HEK293 (cell line): ENCODE results near the gene ZNF385D.

ENCODE experiments used
- CTCF ChIA-PET: fragments of 350-600 bp; formaldehyde crosslinking; extraction: SDS; loops from one replicate; lab custom pipeline; 2021; ENCODE audit warnings: antibody characterized with exemption; lab: Yijun Ruan, JAX
- POLR2A ChIA-PET: fragments of 300-600 bp; formaldehyde crosslinking; extraction: SDS; loops from one replicate; lab custom pipeline; 2020; ENCODE audit warnings: antibody characterized with exemption, inconsistent platforms; lab: Yijun Ruan, JAX
- H3K27ac ChIP-seq: fragments of 200-500 bp; sonication (Bioruptor generic); 2 replicates; pipeline ENCODE4 v1.5.1; 2014; ENCODE audit warnings: low read depth, low read length, control low read depth, inconsistent platforms; ENCODE audit errors: extremely low read depth
- H3K36me3 ChIP-seq, 2 experiments: fragments of 200-500 bp in 1 of 2; sonication (Bioruptor generic) in 1 of 2; 1 replicate in 1 of 2; 2 replicates in 1 of 2; pipeline ENCODE4 v1.5.1; 2014 to 2017; ENCODE audit warnings: inconsistent platforms in 2 of 2, low read length in 2 of 2; ENCODE audit not compliant: control insufficient read depth in 2 of 2, insufficient read depth in 1 of 2
- H3K4me1 ChIP-seq: fragments of 200-500 bp; sonication (Bioruptor generic); 2 replicates; pipeline ENCODE4 v1.5.1; 2014; ENCODE audit warnings: mild to moderate bottlenecking, low read length, inconsistent platforms; ENCODE audit not compliant: control insufficient read depth, insufficient read depth
- H3K4me3 ChIP-seq: 2 replicates; pipeline ENCODE4 v1.5.1; 2011; ENCODE audit warnings: low read depth, mild to moderate bottlenecking, control low read depth, low read length, moderate library complexity
- H3K9me3 ChIP-seq: fragments of 200-500 bp; sonication (Bioruptor generic); 2 replicates; pipeline ENCODE4 v1.5.1; 2014; ENCODE audit warnings: low read depth, low read length, inconsistent platforms; ENCODE audit not compliant: control insufficient read depth, insufficient read depth
- HOXC10 ChIP-seq: sonication (generic); formaldehyde crosslinking; IDR thresholded peaks from 2 replicates; pipeline ENCODE4 v1.8.1; 2023; ENCODE audit warnings: mild to moderate bottlenecking, missing genetic modification reagents
- KLF16 ChIP-seq: fragments of 450-650 bp; formaldehyde crosslinking; IDR thresholded peaks from 2 replicates; pipeline ENCODE4 v1.5.1; 2017; ENCODE audit warnings: missing biosample characterization, missing genetic modification characterization
- MEIS1 ChIP-seq: sonication (generic); formaldehyde crosslinking; IDR thresholded peaks from 2 replicates; pipeline ENCODE4 v1.8.1; 2022; ENCODE audit warnings: missing genetic modification reagents, mild to moderate bottlenecking, borderline replicate concordance
- MZF1 ChIP-seq: fragments of 450-650 bp; formaldehyde crosslinking; IDR thresholded peaks from 2 replicates; pipeline ENCODE4 v1.5.1; 2017; ENCODE audit warnings: missing biosample characterization, missing genetic modification characterization, borderline replicate concordance
- PRDM1 ChIP-seq: fragments of 450-650 bp; formaldehyde crosslinking; IDR thresholded peaks from 2 replicates; pipeline ENCODE4; 2016; ENCODE audit warnings: missing biosample characterization, missing genetic modification characterization
- SCRT2 ChIP-seq: fragments of 450-650 bp; formaldehyde crosslinking; IDR thresholded peaks from 2 replicates; pipeline ENCODE4 v1.5.1; 2016; ENCODE audit warnings: missing biosample characterization, missing genetic modification characterization
- TCF7L2 ChIP-seq: IDR thresholded peaks from 2 replicates; pipeline ENCODE4 v1.6.1; 2011; ENCODE audit warnings: low read depth, mild to moderate bottlenecking, inconsistent platforms, low read length, moderate library complexity, borderline replicate concordance
- WT1 ChIP-seq: fragments of 450-650 bp; formaldehyde crosslinking; IDR thresholded peaks from 2 replicates; pipeline ENCODE4 v1.5.1; 2016; ENCODE audit warnings: missing biosample characterization, missing genetic modification characterization
- ZBTB17 ChIP-seq: fragments of 450-650 bp; formaldehyde crosslinking; IDR thresholded peaks from 2 replicates; pipeline ENCODE4 v1.5.1; 2016; ENCODE audit warnings: missing biosample characterization, missing genetic modification characterization
- ZBTB7A ChIP-seq: fragments of 450-650 bp; formaldehyde crosslinking; IDR thresholded peaks from 2 replicates; pipeline ENCODE4 v1.5.1; 2016; ENCODE audit warnings: low read depth, missing biosample characterization, missing genetic modification characterization
- ZNF10 ChIP-seq: fragments of 450-650 bp; formaldehyde crosslinking; IDR thresholded peaks from 2 replicates; pipeline ENCODE4 v1.5.1; 2017; ENCODE audit warnings: missing biosample characterization, missing genetic modification characterization
- ZNF112 ChIP-seq: fragments of 450-650 bp; formaldehyde crosslinking; IDR thresholded peaks from 2 replicates; pipeline ENCODE4 v1.5.0; 2017; ENCODE audit warnings: missing biosample characterization, missing genetic modification characterization
- ZNF184 ChIP-seq: fragments of 450-650 bp; IDR thresholded peaks from 2 replicates; pipeline ENCODE4 v1.5.1; 2018; ENCODE audit warnings: missing biosample characterization, mild to moderate bottlenecking, missing genetic modification characterization
- ZNF202 ChIP-seq: fragments of 450-650 bp; formaldehyde crosslinking; IDR thresholded peaks from 2 replicates; pipeline ENCODE4 v1.5.1; 2016; ENCODE audit warnings: missing biosample characterization, missing genetic modification characterization, borderline replicate concordance
- ZNF221 ChIP-seq: fragments of 450-650 bp; formaldehyde crosslinking; IDR thresholded peaks from 2 replicates; pipeline ENCODE4 v1.5.1; 2017; ENCODE audit warnings: missing biosample characterization, missing genetic modification characterization, borderline replicate concordance
- ZNF311 ChIP-seq: fragments of 450-650 bp; formaldehyde crosslinking; IDR thresholded peaks from 2 replicates; pipeline ENCODE4 v1.5.1; 2017; ENCODE audit warnings: missing biosample characterization, missing genetic modification characterization, borderline replicate concordance
- ZNF354C ChIP-seq: fragments of 450-650 bp; formaldehyde crosslinking; IDR thresholded peaks from 2 replicates; pipeline ENCODE4 v1.5.1; 2016; ENCODE audit warnings: missing biosample characterization, missing genetic modification characterization, low read depth, borderline replicate concordance
- ZNF596 ChIP-seq: fragments of 450-650 bp; IDR thresholded peaks from 2 replicates; pipeline ENCODE4 v1.5.0; 2018; ENCODE audit warnings: missing biosample characterization, mild to moderate bottlenecking, missing genetic modification characterization, moderate library complexity
- ZNF610 ChIP-seq: fragments of 450-650 bp; formaldehyde crosslinking; IDR thresholded peaks from 2 replicates; pipeline ENCODE4 v1.5.1; 2016; ENCODE audit warnings: missing biosample characterization, missing genetic modification characterization, borderline replicate concordance
- ZNF621 ChIP-seq: fragments of 450-650 bp; formaldehyde crosslinking; IDR thresholded peaks from 2 replicates; pipeline ENCODE4 v1.5.1; 2017; ENCODE audit warnings: missing biosample characterization, missing genetic modification characterization
- TF ChIP-seq, protein P1 (sequence below): fragments of 450-650 bp; formaldehyde crosslinking; IDR thresholded peaks from 2 replicates; pipeline ENCODE4; 2016; ENCODE audit warnings: missing biosample characterization, missing genetic modification characterization
- TF ChIP-seq, protein P2 (sequence below): fragments of 450-650 bp; formaldehyde crosslinking; IDR thresholded peaks from 2 replicates; pipeline ENCODE4 v1.5.1; 2017; ENCODE audit warnings: missing biosample characterization, missing genetic modification characterization
- TF ChIP-seq, protein P3 (sequence below): fragments of 450-650 bp; formaldehyde crosslinking; IDR thresholded peaks from 2 replicates; pipeline ENCODE4 v1.5.1; 2016; ENCODE audit warnings: missing biosample characterization, missing genetic modification characterization
- TF ChIP-seq, protein P4 (sequence below): fragments of 450-650 bp; formaldehyde crosslinking; IDR thresholded peaks from 2 replicates; pipeline ENCODE4 v1.5.1; 2016; ENCODE audit warnings: missing biosample characterization, missing genetic modification characterization

Gene ZNF385D

DNA sequence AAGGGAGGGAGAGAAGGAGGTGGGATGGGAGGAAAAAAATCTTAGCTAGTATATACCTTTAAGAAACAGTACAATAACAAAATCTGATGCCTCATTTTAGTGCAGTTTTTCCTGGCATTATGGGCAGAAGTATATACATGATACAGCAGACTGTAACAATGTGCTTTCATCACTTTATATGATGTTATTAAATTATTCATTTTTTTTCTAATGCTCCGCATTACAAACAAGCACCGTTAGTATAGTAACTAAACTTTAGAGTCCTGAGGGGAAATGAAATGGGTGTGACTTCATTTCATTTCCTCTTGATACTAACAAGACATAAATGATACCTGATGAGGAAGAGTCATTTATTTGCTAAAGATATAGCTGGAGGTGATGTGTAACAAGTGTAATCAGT, 325.3 kb downstream of the ZNF385D start (continued):
- TF ChIP-seq, protein P1, sequence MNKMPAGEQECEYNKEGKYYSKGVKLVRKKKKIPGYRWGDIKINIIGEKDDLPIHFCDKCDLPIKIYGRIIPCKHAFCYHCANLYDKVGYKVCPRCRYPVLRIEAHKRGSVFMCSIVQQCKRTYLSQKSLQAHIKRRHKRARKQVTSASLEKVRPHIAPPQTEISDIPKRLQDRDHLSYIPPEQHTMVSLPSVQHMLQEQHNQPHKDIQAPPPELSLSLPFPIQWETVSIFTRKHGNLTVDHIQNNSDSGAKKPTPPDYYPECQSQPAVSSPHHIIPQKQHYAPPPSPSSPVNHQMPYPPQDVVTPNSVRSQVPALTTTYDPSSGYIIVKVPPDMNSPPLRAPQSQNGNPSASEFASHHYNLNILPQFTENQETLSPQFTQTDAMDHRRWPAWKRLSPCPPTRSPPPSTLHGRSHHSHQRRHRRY (tag by site-specific recombination) = no peak
- TF ChIP-seq, protein P2, sequence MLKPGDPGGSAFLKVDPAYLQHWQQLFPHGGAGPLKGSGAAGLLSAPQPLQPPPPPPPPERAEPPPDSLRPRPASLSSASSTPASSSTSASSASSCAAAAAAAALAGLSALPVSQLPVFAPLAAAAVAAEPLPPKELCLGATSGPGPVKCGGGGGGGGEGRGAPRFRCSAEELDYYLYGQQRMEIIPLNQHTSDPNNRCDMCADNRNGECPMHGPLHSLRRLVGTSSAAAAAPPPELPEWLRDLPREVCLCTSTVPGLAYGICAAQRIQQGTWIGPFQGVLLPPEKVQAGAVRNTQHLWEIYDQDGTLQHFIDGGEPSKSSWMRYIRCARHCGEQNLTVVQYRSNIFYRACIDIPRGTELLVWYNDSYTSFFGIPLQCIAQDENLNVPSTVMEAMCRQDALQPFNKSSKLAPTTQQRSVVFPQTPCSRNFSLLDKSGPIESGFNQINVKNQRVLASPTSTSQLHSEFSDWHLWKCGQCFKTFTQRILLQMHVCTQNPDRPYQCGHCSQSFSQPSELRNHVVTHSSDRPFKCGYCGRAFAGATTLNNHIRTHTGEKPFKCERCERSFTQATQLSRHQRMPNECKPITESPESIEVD = no peak
- TF ChIP-seq ZNF184 = no peak
- TF ChIP-seq ZNF112 (tag by site-specific recombination) = no peak
- TF ChIP-seq TCF7L2 = no peak
- TF ChIP-seq ZBTB7A (tag by site-specific recombination) = no peak

DNA sequence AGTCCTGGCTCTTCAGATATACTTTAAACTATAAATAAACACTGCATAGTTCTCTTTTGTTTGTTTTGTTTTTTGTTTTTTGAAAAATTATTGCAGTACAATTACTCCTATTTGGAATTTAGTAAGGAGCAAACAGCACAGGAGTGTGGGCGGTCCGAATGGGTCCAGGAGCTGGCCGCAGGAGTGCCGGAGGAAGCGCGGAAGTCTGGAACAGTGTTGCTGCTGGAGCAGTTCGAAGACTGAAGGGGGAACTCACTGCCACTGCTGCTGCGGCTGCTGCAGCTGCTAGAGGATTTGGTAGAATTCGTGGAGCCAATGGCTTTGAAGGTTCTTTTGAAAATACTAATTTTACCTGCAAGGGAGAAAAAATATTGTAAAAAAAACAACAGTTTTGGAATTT, 329.9 kb downstream of the ZNF385D start:
- Histone ChIP-seq H3K4me3 (no peak overlapping the region), H3K36me3 (no peaks in the 10 kb centered on the region), H3K4me1 (no peaks in the 10 kb centered on the region), H3K27ac (no peak overlapping the region), H3K9me3 (no peaks in the 10 kb centered on the region)
- ChIA-PET CTCF (no interaction called here), POLR2A (no interaction called here)
- no peak for TF ChIP-seq ZNF354C (tag by site-specific recombination)
- TF ChIP-seq ZNF202 (tag by site-specific recombination) = no peak
- no peak for TF ChIP-seq ZNF610 (tag by site-specific recombination)
- no peak for TF ChIP-seq ZNF311 (tag by site-specific recombination)
- no peak for TF ChIP-seq ZBTB17
- TF ChIP-seq WT1 (tag by site-specific recombination) = no peak
- TF ChIP-seq ZNF621 (tag by site-specific recombination) = no peak

DNA sequence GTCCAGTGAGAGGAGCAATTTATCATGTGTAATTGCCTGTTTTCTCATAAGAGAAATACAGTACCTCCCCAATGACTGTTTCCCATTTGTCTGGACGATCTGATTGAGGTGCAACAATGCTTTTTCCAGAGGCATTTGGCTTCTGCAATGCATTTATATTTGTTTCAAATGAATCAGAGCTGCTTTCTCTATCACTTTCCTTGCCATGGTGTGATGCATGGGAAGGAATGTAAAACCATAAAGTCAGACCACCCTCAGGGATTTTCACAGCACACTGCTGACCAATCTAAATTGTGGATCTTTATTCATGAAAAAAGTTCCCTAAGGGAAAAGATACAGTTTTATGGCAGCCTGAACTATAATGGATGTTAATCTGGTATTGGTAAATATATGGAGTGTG, 333.0 kb downstream of the ZNF385D start:
- no peaks in the 10 kb centered on the region for H3K9me3 ChIP-seq
- CTCF ChIA-PET = no interaction called here
- TF ChIP-seq MEIS1 (no peak), PRDM1 (tag by site-specific recombination) (no peak), ZNF10 (tag by site-specific recombination) (no peak), KLF16 (no peak), ZNF221 (tag by site-specific recombination) (no peak), SCRT2 (tag by site-specific recombination) (no peak), ZNF596 (tag by site-specific recombination) (no peak), HOXC10 (CRISPR knock-in tag) (no peak), MZF1 (tag by site-specific recombination) (no peak)
- TF ChIP-seq, protein P3, sequence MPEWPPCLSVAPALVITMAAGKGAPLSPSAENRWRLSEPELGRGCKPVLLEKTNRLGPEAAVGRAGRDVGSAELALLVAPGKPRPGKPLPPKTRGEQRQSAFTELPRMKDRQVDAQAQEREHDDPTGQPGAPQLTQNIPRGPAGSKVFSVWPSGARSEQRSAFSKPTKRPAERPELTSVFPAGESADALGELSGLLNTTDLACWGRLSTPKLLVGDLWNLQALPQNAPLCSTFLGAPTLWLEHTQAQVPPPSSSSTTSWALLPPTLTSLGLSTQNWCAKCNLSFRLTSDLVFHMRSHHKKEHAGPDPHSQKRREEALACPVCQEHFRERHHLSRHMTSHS = no peak
- TF ChIP-seq, protein P4, sequence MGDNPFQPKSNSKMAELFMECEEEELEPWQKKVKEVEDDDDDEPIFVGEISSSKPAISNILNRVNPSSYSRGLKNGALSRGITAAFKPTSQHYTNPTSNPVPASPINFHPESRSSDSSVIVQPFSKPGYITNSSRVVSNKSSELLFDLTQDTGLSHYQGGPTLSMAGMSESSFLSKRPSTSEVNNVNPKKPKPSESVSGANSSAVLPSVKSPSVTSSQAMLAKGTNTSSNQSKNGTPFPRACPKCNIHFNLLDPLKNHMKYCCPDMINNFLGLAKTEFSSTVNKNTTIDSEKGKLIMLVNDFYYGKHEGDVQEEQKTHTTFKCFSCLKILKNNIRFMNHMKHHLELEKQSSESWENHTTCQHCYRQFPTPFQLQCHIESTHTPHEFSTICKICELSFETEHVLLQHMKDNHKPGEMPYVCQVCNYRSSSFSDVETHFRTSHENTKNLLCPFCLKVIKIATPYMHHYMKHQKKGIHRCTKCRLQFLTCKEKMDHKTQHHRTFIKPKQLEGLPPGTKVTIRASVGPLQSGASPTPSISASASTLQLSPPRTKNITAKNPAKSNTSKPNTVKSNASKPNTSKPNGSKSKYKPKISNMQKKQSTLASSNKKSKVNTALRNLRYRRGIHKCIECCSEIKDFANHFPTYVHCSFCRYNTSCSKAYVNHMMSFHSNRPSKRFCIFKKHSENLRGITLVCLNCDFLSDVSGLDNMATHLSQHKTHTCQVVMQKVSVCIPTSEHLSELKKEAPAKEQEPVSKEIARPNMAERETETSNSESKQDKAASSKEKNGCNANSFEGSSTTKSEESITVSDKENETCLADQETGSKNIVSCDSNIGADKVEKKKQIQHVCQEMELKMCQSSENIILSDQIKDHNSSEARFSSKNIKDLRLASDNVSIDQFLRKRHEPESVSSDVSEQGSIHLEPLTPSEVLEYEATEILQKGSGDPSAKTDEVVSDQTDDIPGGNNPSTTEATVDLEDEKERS (tag by site-specific recombination) = no peak
- H3K4me3 ChIP-seq = no peak overlapping the region
- no peaks in the 10 kb centered on the region for H3K36me3 ChIP-seq
- no peaks in the 10 kb centered on the region for H3K4me1 ChIP-seq
- H3K27ac ChIP-seq = no peak overlapping the region
- POLR2A ChIA-PET = no interaction called here
